ENCODE data around the gene COX7A2. TPM values are rescaled to one million over a fixed set of nuclear protein-coding genes. Genes with fewer than 3 reads are reported as not detected.

Gene COX7A2
- total RNA-seq, 3 donors from 2014 or later (not counting 1 experiment from before 2014, with no cell fraction given), result 161 to 215 (median 166) TPM

- no peak for ATAC-seq
- H3K27ac ChIP-seq (ENCODE audit: low read length), result no peak overlapping the region
- Mint-ChIP-seq H3K4me1 (peaks cover 13 to 14% of the 10 kb centered on the region in 2 donors), H3K27me3 (ENCODE audit: low read depth in 2 of 2) (no peaks in the 10 kb centered on the region), H3K9me3 (no peaks in the 10 kb centered on the region), H3K4me3 (no peak overlapping the region), H3K36me3 (no peaks in the 10 kb centered on the region), H3K27ac (no peak overlapping the region)
- no peak for TF ChIP-seq CTCF (IDR thresholded peaks at IDR 0.05)
- no peaks in the 10 kb centered on the region for H3K36me3 ChIP-seq (ENCODE audit: control insufficient read depth, insufficient read depth, low read length)
- 77% methylated on average over 1 of the region's 1 CpG for WGBS (ENCODE audit: insufficient coverage)
- H3K9me3 ChIP-seq (ENCODE audit: control insufficient read depth, insufficient read depth, low read length), result no peaks in the 10 kb centered on the region
- intact Hi-C loops (cut with micrococcal nuclease), result no loop called here
- H3K4me1 ChIP-seq (ENCODE audit: control insufficient read depth, insufficient read depth, low read length), result peaks cover 9% of the 10 kb centered on the region
- DNase-seq, result no peak
- H3K4me3 ChIP-seq (ENCODE audit: low read length), result no peak overlapping the region
- no peaks in the 10 kb centered on the region for H3K27me3 ChIP-seq (ENCODE audit: control insufficient read depth, insufficient read depth, low read length)
Observed at GRCh38 chr6:75287424-75287823, 43.8 kb upstream of the COX7A2 start.

- no peak for ATAC-seq
- peaks cover 9% of the 10 kb centered on the region for H3K4me1 ChIP-seq (ENCODE audit: control insufficient read depth, insufficient read depth, low read length)
- H3K27me3 Mint-ChIP-seq (ENCODE audit: low read depth in 2 of 2), result no peaks in the 10 kb centered on the region
- H3K36me3 Mint-ChIP-seq, result no peaks in the 10 kb centered on the region
- no peak overlapping the region for H3K4me3 ChIP-seq (ENCODE audit: low read length)
- no peaks in the 10 kb centered on the region for H3K36me3 ChIP-seq (ENCODE audit: control insufficient read depth, insufficient read depth, low read length)
- intact Hi-C loops (cut with micrococcal nuclease), result no loop called here
- no peaks in the 10 kb centered on the region for H3K9me3 ChIP-seq (ENCODE audit: control insufficient read depth, insufficient read depth, low read length)
- H3K4me3 Mint-ChIP-seq, result peak overlapping the region; percentile 62
- H3K4me1 Mint-ChIP-seq, result peaks cover 17 to 18% of the 10 kb centered on the region in 2 donors
- no peak for DNase-seq
- H3K27ac Mint-ChIP-seq, result no peak overlapping the region
- TF ChIP-seq CTCF (IDR thresholded peaks at IDR 0.05), result no peak
- H3K9me3 Mint-ChIP-seq, result no peaks in the 10 kb centered on the region
- no peaks in the 10 kb centered on the region for H3K27me3 ChIP-seq (ENCODE audit: control insufficient read depth, insufficient read depth, low read length)
- H3K27ac ChIP-seq (ENCODE audit: low read length), result no peak overlapping the region
- WGBS (ENCODE audit: insufficient coverage), result 88% methylated on average over 2 of the region's 2 CpGs
Observed at GRCh38 chr6:75286955-75287354, 43.4 kb upstream of the COX7A2 start.

- TF ChIP-seq CTCF (IDR thresholded peaks at IDR 0.05), result no peak
- Mint-ChIP-seq H3K27ac (no peak overlapping the region), H3K9me3 (no peaks in the 10 kb centered on the region), H3K36me3 (no peaks in the 10 kb centered on the region), H3K4me1 (peaks cover 18 to 20% of the 10 kb centered on the region in 2 donors), H3K4me3 (no peak overlapping the region), H3K27me3 (ENCODE audit: low read depth in 2 of 2) (no peaks in the 10 kb centered on the region)
- peak overlapping the region; percentile 94 for H3K4me3 ChIP-seq (ENCODE audit: low read length)
- no peaks in the 10 kb centered on the region for H3K27me3 ChIP-seq (ENCODE audit: control insufficient read depth, insufficient read depth, low read length)
- intact Hi-C loops (cut with micrococcal nuclease), result loop anchor here (2.0 kb wide), 3 partner anchors 16 to 1630 kb away; no protein-coding TSS in a partner anchor
- H3K4me1 ChIP-seq (ENCODE audit: control insufficient read depth, insufficient read depth, low read length), result peaks cover 9% of the 10 kb centered on the region
- H3K36me3 ChIP-seq (ENCODE audit: control insufficient read depth, insufficient read depth, low read length), result no peaks in the 10 kb centered on the region
- ATAC-seq (no peak), DNase-seq (no peak)
- H3K27ac ChIP-seq (ENCODE audit: low read length), result peak overlapping the region; percentile 89
- H3K9me3 ChIP-seq (ENCODE audit: control insufficient read depth, insufficient read depth, low read length), result no peaks in the 10 kb centered on the region
- 7% methylated on average over 3 of the region's 6 CpGs for WGBS (ENCODE audit: insufficient coverage)
Observed at GRCh38 chr6:75285283-75285639, 41.7 kb upstream of the COX7A2 start.

- Mint-ChIP-seq H3K27me3 (ENCODE audit: low read depth in 2 of 2) (no peaks in the 10 kb centered on the region), H3K36me3 (no peaks in the 10 kb centered on the region), H3K9me3 (no peaks in the 10 kb centered on the region), H3K27ac (no peak within 1 kb of the TSS), H3K4me1 (peaks cover 22 to 24% of the 10 kb centered on the region in 2 donors), H3K4me3 (no peak within 1 kb of the TSS)
- H3K4me1 ChIP-seq (ENCODE audit: control insufficient read depth, insufficient read depth, low read length), result peaks cover 9% of the 10 kb centered on the region
- H3K27me3 ChIP-seq (ENCODE audit: control insufficient read depth, insufficient read depth, low read length), result no peaks in the 10 kb centered on the region
- H3K36me3 ChIP-seq (ENCODE audit: control insufficient read depth, insufficient read depth, low read length), result no peaks in the 10 kb centered on the region
- peak; percentile 87 to 100 for DNase-seq
- H3K27ac ChIP-seq (ENCODE audit: low read length), result peak within 1 kb of the TSS; percentile 89
- WGBS (ENCODE audit: insufficient coverage), result under 1% methylated on average over 55 of the region's 55 CpGs
- TF ChIP-seq CTCF (IDR thresholded peaks at IDR 0.05), result no peak
- intact Hi-C loops (cut with micrococcal nuclease), result loop anchor here (1.0 to 2.0 kb wide), 4 partner anchors 16 to 1630 kb away; partner anchors contain the start of gene COX7A2
- peak; percentile 86 to 97 (median 89) for ATAC-seq
- no peaks in the 10 kb centered on the region for H3K9me3 ChIP-seq (ENCODE audit: control insufficient read depth, insufficient read depth, low read length)
- peak within 1 kb of the TSS; percentile 94 for H3K4me3 ChIP-seq (ENCODE audit: low read length)
Observed at GRCh38 chr6:75284632-75285282, 41.2 kb upstream of the COX7A2 start, which contains the start of gene TMEM30A. TSS of gene TMEM30A (minus strand) at chr6:75284792. CDS start at chr6:75284638, 154 bp downstream.

Measured in natural killer cell (primary cell).